ENCODE measurements around the gene NCK2.

DNA sequence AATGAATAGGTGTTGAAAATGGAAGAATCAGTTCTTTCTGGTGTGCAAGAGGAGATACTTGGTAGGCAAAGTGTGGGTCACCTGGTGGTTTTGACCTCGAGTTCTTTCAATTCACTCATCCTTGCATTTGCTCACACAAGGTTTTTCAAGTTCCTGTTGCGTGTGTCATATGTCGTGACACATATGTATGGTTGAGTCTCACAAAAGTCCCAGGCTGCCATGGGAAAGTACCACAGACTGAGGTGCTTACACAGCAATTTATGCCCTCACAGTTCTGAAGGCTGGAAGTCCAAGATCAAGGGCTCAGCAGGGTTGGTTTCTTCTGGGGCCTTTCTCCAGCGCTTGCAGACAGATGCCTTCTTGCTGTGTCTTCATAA is 64.4 kb downstream of the NCK2 start:
- no peak for TF ChIP-seq EZH2 (IDR thresholded peaks at IDR 0.05; ENCODE audit: low read length, unreplicated experiment)
- TF ChIP-seq, protein P1, sequence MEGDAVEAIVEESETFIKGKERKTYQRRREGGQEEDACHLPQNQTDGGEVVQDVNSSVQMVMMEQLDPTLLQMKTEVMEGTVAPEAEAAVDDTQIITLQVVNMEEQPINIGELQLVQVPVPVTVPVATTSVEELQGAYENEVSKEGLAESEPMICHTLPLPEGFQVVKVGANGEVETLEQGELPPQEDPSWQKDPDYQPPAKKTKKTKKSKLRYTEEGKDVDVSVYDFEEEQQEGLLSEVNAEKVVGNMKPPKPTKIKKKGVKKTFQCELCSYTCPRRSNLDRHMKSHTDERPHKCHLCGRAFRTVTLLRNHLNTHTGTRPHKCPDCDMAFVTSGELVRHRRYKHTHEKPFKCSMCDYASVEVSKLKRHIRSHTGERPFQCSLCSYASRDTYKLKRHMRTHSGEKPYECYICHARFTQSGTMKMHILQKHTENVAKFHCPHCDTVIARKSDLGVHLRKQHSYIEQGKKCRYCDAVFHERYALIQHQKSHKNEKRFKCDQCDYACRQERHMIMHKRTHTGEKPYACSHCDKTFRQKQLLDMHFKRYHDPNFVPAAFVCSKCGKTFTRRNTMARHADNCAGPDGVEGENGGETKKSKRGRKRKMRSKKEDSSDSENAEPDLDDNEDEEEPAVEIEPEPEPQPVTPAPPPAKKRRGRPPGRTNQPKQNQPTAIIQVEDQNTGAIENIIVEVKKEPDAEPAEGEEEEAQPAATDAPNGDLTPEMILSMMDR (conservative IDR thresholded peaks at IDR 0.05; ENCODE audit: low read depth, low read length), result no peak
